Effector CD4-positive, alpha-beta T cell (primary cell): Measurements from ENCODE around the gene HUNK.

Experiments
- DNase-seq: peaks from one replicate; pipeline ENCODE4 v3.0.0-alpha.2; 2020

Gene HUNK

DNA sequence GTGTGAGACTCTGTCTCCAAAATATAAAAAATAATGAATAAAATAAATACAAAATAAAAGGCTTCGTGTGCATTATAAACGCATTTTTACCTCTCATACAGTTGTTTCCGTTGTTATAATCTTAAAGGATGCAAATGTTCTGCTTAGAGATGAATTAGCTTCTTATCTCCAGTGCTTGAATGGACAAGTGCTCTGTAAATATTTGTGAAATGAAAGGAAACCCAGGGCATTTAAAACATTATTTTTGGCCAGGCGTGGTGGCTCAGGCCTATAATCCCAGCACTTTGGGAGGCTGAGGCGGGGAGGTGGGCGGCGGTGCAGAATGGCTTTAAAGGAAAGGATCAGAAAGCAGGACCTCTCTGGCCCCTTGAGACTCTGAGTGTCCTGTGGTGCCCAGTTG, 94.5 kb downstream of the HUNK start:
- no peak for DNase-seq

GRCh38 chr21:31972622-31973021, 99.8 kb downstream of the HUNK start:
- no peak for DNase-seq

GRCh38 chr21:31973402-31973944, 100.7 kb downstream of the HUNK start:
- DNase-seq = no peak

GRCh38 chr21:31974454-31974985, 101.7 kb downstream of the HUNK start:
- DNase-seq = no peak

- DNase-seq = no peak
Measured at GRCh38 chr21:31975491-31975890, 102.7 kb downstream of the HUNK start.

DNA sequence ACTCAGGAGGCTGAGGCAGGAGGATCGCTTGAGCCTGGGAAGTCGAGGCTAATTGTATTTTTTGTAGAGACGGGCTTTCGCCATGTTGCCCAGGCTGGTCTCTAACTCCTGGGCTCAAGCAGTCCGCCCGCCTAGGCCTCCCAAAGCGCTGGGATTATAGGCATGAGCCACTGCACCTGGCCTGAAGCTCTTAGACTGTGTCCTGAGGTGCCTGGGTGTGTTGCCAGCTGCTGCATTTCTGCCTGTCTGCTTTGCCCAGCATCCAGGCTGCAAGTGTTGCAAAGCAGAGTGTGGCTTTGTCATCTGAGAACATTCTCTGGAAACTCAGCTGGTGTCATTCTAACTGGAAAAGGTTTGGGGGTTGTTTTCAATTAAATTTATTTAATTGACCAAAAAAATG, 105.0 kb downstream of the HUNK start:
- DNase-seq = no peak

GRCh38 chr21:31983120-31983519, 110.3 kb downstream of the HUNK start:
- DNase-seq = no peak

DNA sequence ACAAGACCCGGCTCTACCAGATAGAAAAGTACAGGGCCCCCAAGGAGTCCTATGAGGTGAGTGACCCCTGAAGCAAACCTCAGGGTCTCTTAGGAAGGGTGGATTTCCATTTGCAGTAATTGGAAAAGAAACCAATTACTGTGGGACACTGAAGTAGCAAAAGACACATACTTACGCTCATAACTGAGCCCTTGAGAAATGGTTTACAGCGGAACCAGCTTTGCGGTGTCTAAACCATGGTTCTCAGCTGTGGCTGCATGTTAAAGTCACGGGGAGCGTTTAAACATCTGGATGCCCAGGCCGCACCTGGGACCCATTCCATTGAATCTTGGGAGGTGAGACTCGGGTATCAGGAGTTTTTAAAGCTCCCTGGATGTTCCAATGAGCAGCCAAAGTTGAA, 110.7 kb downstream of the HUNK start:
- no peak for DNase-seq

DNA sequence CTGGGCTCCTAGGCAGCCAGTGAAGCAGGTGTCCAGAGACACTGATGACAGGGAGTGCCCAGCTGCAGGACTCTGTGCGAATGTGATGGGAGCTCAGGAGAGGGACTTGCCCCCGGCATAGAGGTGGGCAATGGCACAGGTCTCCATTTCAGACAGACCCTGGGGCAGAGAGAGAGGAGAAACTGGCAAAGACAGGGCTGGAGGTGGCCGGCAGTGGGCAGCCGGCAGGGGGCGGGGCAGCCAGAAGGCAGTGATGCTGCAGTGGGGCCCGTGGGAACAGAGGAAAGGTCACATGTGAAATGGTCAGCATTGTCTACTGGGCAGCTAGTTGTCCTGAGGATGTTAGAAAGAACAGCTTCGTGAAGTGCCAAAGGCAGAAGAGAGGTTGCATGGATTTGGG, 112.6 kb downstream of the HUNK start:
- DNase-seq = no peak

DNA sequence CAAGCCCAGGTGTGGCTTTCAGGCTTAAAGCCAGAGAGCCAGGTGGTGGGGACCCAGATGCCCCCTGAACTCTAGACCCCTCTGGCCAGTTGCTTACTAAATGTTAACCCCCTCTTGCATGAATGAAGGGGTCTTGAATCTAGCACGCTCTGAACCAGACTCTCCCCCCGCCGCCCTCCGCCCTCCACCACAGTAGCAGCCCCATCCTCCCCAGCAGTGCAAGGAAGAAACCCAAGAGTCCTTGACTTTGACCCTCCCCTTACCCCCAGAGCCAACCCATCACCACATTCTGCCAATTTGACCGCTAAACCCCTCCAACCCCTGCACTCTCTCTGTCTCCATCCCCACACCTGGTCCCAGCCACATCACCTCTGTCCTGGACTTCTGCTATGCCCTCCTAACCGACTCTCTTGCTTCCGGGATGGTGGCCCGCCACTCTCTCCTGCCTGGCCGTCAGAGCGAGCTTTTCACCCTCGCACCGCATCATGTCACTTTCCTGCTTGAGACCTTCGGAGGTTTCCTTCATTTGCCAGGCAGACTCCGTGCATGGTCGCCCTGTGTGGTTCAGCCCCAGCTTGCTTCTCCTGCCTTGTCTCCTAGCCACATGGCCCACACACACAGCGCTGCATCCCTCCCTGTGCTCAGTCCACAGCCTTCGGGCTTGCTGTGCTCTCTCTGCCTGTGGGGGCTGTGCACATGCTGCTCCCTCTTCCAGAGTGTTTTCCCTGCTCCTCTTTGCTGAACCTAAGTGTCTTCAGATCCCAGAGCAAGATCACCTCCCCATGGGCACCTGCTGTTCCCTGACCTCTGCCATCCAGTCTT, 113.4 kb downstream of the HUNK start:
- no peak for DNase-seq

DNA sequence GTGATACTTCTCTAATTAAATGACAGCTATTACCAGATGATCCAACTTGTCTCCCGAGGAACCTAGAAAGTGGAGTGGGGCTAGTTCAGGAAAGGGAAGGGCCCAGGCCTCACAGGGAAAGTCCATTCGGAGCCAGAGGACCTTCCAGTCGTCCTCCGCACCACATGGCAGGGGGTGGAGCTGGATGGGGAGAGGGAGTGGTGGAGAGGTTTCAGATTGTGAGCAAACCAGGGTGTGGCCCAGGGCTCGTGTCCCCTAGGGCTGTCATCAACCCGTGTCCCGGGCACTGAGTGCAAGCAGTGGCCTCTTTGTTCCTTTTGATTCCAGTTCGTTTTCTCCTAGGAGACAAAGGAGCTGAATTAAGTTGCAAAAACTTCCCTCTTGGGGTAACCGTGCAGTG, 114.9 kb downstream of the HUNK start:
- DNase-seq = no peak

GRCh38 chr21:31988492-31989290, 115.9 kb downstream of the HUNK start:
- no peak for DNase-seq

DNA sequence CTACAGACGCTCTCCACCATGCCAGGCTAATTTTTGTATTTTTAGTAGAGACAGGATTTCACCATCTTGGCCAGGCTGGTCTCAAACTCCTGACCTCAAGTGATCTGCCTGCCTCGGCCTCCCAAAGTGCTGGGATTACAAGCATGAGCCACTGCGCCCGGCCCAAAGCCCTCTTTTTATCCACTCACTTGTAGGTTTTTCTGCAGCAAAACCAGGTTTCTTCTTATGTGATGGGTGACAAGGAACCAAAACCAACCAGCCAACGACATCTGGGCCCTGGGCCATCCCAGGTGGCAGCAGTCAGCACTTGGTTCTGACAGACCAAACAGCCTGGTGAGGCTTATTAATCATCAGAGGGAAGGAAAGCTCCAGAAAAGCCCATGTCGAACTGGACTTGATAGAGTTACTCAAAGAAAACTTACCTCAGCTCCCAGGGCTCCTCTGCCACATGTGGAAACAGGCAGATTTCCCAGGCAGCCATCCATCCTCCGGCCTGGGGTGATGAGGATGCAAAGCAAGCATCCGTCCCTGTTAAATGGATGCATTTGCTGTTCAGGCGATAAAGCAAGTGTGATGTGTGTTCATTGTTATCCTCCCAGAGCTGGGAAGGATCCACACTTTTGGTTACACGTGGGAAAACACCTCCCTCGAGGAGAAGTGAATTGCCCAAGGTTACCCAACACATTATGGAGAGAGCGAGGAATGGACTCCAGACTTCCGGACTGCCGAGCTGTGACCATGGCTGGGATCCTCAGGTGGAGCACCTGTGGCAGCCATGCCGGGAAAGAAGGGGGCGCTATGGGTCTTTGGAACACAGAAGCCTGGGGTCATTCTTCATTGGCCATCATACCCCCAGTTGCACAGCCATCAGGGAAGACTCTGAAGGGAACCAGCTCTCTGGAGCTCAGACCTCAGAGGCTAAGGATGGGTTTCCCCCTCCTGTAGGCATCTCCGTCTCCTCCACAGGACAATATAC, 118.8 kb downstream of the HUNK start:
- no peak for DNase-seq

DNA sequence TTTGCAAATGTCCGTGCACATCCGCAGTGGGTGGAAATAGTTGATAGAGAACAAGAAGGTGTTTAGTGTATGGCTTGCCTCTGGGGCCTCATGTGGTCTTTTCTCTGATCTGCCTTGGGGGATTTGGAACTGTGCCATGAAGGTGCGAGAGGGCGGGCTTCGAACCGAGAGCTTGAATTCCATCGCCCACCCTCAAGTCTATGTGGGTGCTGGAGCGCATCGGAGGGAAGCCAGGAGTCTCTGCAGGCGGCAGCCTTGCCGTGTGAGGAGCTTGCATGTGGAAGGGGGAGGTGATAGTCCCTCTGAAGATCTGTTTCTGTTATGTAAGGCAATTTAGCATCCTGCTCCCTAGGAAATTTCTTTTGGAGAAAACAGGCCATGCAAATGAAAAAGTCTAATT, 119.6 kb downstream of the HUNK start:
- DNase-seq = no peak

GRCh38 chr21:31993826-31994825, 121.3 kb downstream of the HUNK start:
- no peak for DNase-seq

DNA sequence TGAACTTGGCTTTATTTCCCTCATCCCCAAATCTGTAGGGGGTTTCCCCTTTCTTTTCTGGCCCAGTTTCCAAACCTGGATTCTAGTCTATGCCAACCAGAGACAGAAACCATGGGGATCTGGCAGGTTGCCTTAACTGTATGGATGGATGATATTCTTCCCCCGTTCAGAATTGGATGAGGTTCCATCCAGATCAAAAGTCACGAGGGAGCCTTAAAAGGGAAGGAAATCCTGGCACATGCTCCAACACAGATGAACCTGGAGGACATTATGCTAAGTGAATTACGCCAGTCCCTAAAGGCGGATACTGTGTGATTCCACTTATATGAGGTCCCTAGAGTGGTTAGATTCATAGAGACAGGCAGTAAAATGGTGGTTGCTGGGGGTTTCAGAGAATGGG, 124.4 kb downstream of the HUNK start:
- no peak for DNase-seq

- DNase-seq = no peak
Measured at GRCh38 chr21:31999810-32000468, 127.1 kb downstream of the HUNK start.

DNA sequence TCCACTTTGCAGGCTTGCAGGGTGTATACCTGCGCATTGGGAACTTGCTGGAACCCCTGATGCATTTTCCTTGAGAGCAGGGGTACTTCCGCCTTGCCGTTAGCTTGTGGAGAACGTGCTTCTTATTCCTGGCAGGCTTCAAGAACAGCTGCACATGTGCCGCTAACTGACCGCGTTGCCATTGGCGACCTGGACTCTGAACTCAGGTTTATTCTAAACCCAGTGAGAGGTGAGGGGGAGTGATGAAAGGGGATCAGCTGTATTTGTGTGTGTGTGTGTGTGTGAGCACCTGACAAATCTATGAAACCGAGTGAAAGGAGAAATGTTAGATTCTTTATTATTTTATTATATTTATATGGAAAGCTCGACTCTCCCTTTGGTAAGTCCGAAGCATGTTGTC, 128.6 kb downstream of the HUNK start:
- DNase-seq = no peak

GRCh38 chr21:32003411-32003810, 130.6 kb downstream of the HUNK start:
- no peak for DNase-seq

GRCh38 chr21:32004291-32004690, 131.5 kb downstream of the HUNK start:
- no peak for DNase-seq

DNA sequence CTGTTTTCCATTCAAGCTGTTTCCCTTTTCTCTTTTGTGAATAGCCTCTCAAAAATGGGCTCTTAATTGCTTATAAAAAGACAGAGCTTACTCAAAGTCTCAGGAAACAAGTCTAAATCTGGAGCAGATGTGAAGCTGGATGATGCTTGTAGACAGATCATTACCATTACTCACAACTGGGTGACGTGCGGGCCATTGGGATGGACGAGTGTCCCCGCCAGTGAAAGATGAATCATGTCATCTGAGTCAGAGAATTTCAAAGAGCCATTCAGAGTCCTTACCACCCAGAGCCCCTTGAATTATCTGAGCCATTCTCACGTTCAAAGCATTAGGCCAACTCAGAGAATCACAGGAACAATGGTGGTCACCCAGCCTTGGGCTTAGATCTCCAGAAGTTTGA, 134.6 kb downstream of the HUNK start:
- no peak for DNase-seq
